Measurements from ENCODE around the gene OR2Z1. TPM values are rescaled to one million over a fixed set of nuclear protein-coding genes. Genes with fewer than 3 reads are reported as not detected.

The OR2Z1 gene
- total RNA-seq, 1 experiment from 2014 or later, result not detected

GRCh38 chr19:8697671-8698432 is 23.6 kb upstream of the OR2Z1 start:
- ChIA-PET POLR2A (no interaction called here), CTCF (interaction anchor here (0.6 to 1.5 kb wide), 16 partner anchors 9 to 372 kb away, joined by 3 to 17 read pairs (median 4); no protein-coding TSS in a partner anchor)
- TF ChIP-seq ATF3 (CRISPR knock-in tag; conservative IDR thresholded peaks at IDR 0.05), result no peak
- peak; percentile 88 for TF ChIP-seq MAX (CRISPR knock-in tag; IDR thresholded peaks at IDR 0.05)
- DNase-seq (ENCODE audit: low spot score), result peak; percentile 68
- Mint-ChIP-seq H3K27me3 (ENCODE audit: low read depth) (peaks cover 15% of the 10 kb centered on the region), H3K4me1 (no peaks in the 10 kb centered on the region), H3K36me3 (peaks cover 9% of the 10 kb centered on the region; the same call in 1 of the 2 replicates), H3K9me3 (peaks cover 37% of the 10 kb centered on the region), H3K4me3 (no peak overlapping the region), H3K27ac (no peak overlapping the region)
- ATAC-seq, result peak; percentile 69

GRCh38 chr19:8698433-8699063 is 22.9 kb upstream of the OR2Z1 start, which contains the start of gene ACTL9:
TSS of gene ACTL9 (minus strand) at chr19:8698795. CDS start at chr19:8698701, 94 bp downstream.
- no peaks in the 10 kb centered on the region for H3K4me1 Mint-ChIP-seq
- peaks cover 12% of the 10 kb centered on the region for H3K27me3 Mint-ChIP-seq (ENCODE audit: low read depth)
- no peak within 1 kb of the TSS for H3K4me3 Mint-ChIP-seq
- ATAC-seq, result no peak
- peaks cover 37% of the 10 kb centered on the region for H3K9me3 Mint-ChIP-seq
- CTCF ChIA-PET, result interaction anchor here (0.6 to 1.5 kb wide), 15 partner anchors 9 to 372 kb away, joined by 3 to 17 read pairs (median 4); no protein-coding TSS in a partner anchor
- peaks cover 9% of the 10 kb centered on the region; the same call in 1 of the 2 replicates for H3K36me3 Mint-ChIP-seq
- TF ChIP-seq ETV6 (CRISPR knock-in tag; IDR thresholded peaks at IDR 0.05) (no peak), ZNF396 (CRISPR knock-in tag; IDR thresholded peaks at IDR 0.05; ENCODE audit: borderline replicate concordance) (no peak), ZNF416 (CRISPR knock-in tag; IDR thresholded peaks at IDR 0.05) (no peak)
- no peak for DNase-seq (ENCODE audit: low spot score)
- H3K27ac Mint-ChIP-seq, result no peak within 1 kb of the TSS
- POLR2A ChIA-PET, result no interaction called here

GRCh38 chr19:8699908-8700307 is 21.5 kb upstream of the OR2Z1 start:
- no peaks in the 10 kb centered on the region for H3K4me1 Mint-ChIP-seq
- peaks cover 18% of the 10 kb centered on the region for H3K27me3 Mint-ChIP-seq (ENCODE audit: low read depth)
- H3K27ac Mint-ChIP-seq, result no peak overlapping the region
- ChIA-PET POLR2A (no interaction called here), CTCF (interaction anchor here (0.6 kb wide), 1 partner anchor 221 kb away, joined by 4 read pairs; no protein-coding TSS in a partner anchor)
- H3K36me3 Mint-ChIP-seq, result peaks cover 12% of the 10 kb centered on the region; the same call in 1 of the 2 replicates
- peaks cover 45% of the 10 kb centered on the region for H3K9me3 Mint-ChIP-seq
- TF ChIP-seq JUN (CRISPR knock-in tag; IDR thresholded peaks at IDR 0.05) (no peak), CREB1 (CRISPR knock-in tag; IDR thresholded peaks at IDR 0.05) (no peak), ZNF281 (CRISPR knock-in tag; IDR thresholded peaks at IDR 0.05) (no peak), MXD4 (CRISPR knock-in tag; IDR thresholded peaks at IDR 0.05; ENCODE audit: borderline replicate concordance) (no peak)
- ATAC-seq (no peak), DNase-seq (ENCODE audit: low spot score) (no peak)
- H3K4me3 Mint-ChIP-seq, result no peak overlapping the region

GRCh38 chr19:8700956-8701355 is 20.5 kb upstream of the OR2Z1 start:
- peaks cover 44% of the 10 kb centered on the region for H3K9me3 Mint-ChIP-seq
- H3K36me3 Mint-ChIP-seq, result peaks cover 11% of the 10 kb centered on the region; the same call in 1 of the 2 replicates
- no peaks in the 10 kb centered on the region for H3K4me1 Mint-ChIP-seq
- TF ChIP-seq ZNF423 (CRISPR knock-in tag; IDR thresholded peaks at IDR 0.05), result no peak
- no peak for TF ChIP-seq ZNF138 (CRISPR knock-in tag; conservative IDR thresholded peaks at IDR 0.05)
- no peak for TF ChIP-seq PRDM15 (CRISPR knock-in tag; IDR thresholded peaks at IDR 0.05)
- TF ChIP-seq ZNF232 (CRISPR knock-in tag; IDR thresholded peaks at IDR 0.05), result no peak
- TF ChIP-seq MXD4 (CRISPR knock-in tag; IDR thresholded peaks at IDR 0.05; ENCODE audit: borderline replicate concordance), result no peak
- no peak for TF ChIP-seq ATF1 (CRISPR knock-in tag; IDR thresholded peaks at IDR 0.05)
- no peak for TF ChIP-seq ZNF416 (CRISPR knock-in tag; IDR thresholded peaks at IDR 0.05)
- TF ChIP-seq ZBTB21 (CRISPR knock-in tag; IDR thresholded peaks at IDR 0.05; ENCODE audit: borderline replicate concordance), result no peak
- TF ChIP-seq ESRRA (CRISPR knock-in tag; IDR thresholded peaks at IDR 0.05; ENCODE audit: borderline replicate concordance), result no peak
- TF ChIP-seq SMAD4 (CRISPR knock-in tag; IDR thresholded peaks at IDR 0.05), result no peak
- TF ChIP-seq ZNF263 (CRISPR knock-in tag; IDR thresholded peaks at IDR 0.05; ENCODE audit: low read depth), result no peak
- TF ChIP-seq PRRX2 (CRISPR knock-in tag; IDR thresholded peaks at IDR 0.05), result no peak
- TF ChIP-seq MAX (CRISPR knock-in tag; IDR thresholded peaks at IDR 0.05), result no peak
- DNase-seq (ENCODE audit: low spot score), result no peak
- H3K27ac Mint-ChIP-seq, result no peak overlapping the region
- ChIA-PET POLR2A (no interaction called here), CTCF (no interaction called here)
- ATAC-seq, result no peak
- peaks cover 14% of the 10 kb centered on the region for H3K27me3 Mint-ChIP-seq (ENCODE audit: low read depth)
- no peak overlapping the region for H3K4me3 Mint-ChIP-seq
